ENCODE data around the gene ZNF619.

The ZNF619 gene

GRCh38 chr3:40476478-40477470 is at the start of gene ZNF619:
Gene ZNF619, plus strand, starts transcription at chr3:40477122. Its CDS starts 858 bp downstream, at chr3:40477980.
- peak within 1 kb of the TSS; percentile 88 for H3K4me3 ChIP-seq (ENCODE audit: low read depth, low read length)
- DNase-seq (ENCODE audit: low read depth), result peak; percentile 76
- TF ChIP-seq POLR2A (IDR thresholded peaks at IDR 0.05; ENCODE audit: extremely low read depth, insufficient read length) (peak; percentile 27), MYC (IDR thresholded peaks at IDR 0.05; ENCODE audit: low read depth, low read length) (no peak)

- H3K4me3 ChIP-seq (ENCODE audit: low read depth, low read length), result no peak overlapping the region
- TF ChIP-seq MYC (IDR thresholded peaks at IDR 0.05; ENCODE audit: low read depth, low read length) (no peak), MAX (IDR thresholded peaks at IDR 0.05; ENCODE audit: low read depth, low read length) (no peak), POLR2A (IDR thresholded peaks at IDR 0.05; ENCODE audit: extremely low read depth, insufficient read length) (no peak)
- no peak for DNase-seq (ENCODE audit: low read depth)
These were observed 44.1 kb upstream of the ZNF619 start for GRCh38 chr3:40432793-40433192.

- H3K4me3 ChIP-seq (ENCODE audit: low read depth, low read length), result no peak overlapping the region
- no peak for TF ChIP-seq MAX (IDR thresholded peaks at IDR 0.05; ENCODE audit: low read depth, low read length)
- no peak for TF ChIP-seq POLR2A (IDR thresholded peaks at IDR 0.05; ENCODE audit: extremely low read depth, insufficient read length)
- TF ChIP-seq CTCF (IDR thresholded peaks at IDR 0.05; ENCODE audit: low read depth, low read length), result no peak
- no peak for TF ChIP-seq MYC (IDR thresholded peaks at IDR 0.05; ENCODE audit: low read depth, low read length)
- DNase-seq (ENCODE audit: low read depth), result no peak
These were observed 39.0 kb upstream of the ZNF619 start for GRCh38 chr3:40437889-40438288.

GRCh38 chr3:40445062-40445461 is 31.9 kb upstream of the ZNF619 start:
- H3K4me3 ChIP-seq (ENCODE audit: low read depth, low read length), result no peak overlapping the region
- DNase-seq (ENCODE audit: low read depth), result no peak
- TF ChIP-seq POLR2A (IDR thresholded peaks at IDR 0.05; ENCODE audit: extremely low read depth, insufficient read length), result no peak
- no peak for TF ChIP-seq CTCF (IDR thresholded peaks at IDR 0.05; ENCODE audit: low read depth, low read length)
- TF ChIP-seq MAX (IDR thresholded peaks at IDR 0.05; ENCODE audit: low read depth, low read length), result no peak
- no peak for TF ChIP-seq MYC (IDR thresholded peaks at IDR 0.05; ENCODE audit: low read depth, low read length)

- TF ChIP-seq POLR2A (IDR thresholded peaks at IDR 0.05; ENCODE audit: extremely low read depth, insufficient read length) (no peak), MAX (IDR thresholded peaks at IDR 0.05; ENCODE audit: low read depth, low read length) (no peak), MYC (IDR thresholded peaks at IDR 0.05; ENCODE audit: low read depth, low read length) (no peak), CTCF (IDR thresholded peaks at IDR 0.05; ENCODE audit: low read depth, low read length) (no peak)
- DNase-seq (ENCODE audit: low read depth), result no peak
- no peak overlapping the region for H3K4me3 ChIP-seq (ENCODE audit: low read depth, low read length)
These were observed 31.0 kb upstream of the ZNF619 start for GRCh38 chr3:40445880-40446279.

GRCh38 chr3:40450438-40450837 is 26.5 kb upstream of the ZNF619 start:
- H3K4me3 ChIP-seq (ENCODE audit: low read depth, low read length), result no peak overlapping the region
- no peak for TF ChIP-seq CTCF (IDR thresholded peaks at IDR 0.05; ENCODE audit: low read depth, low read length)
- TF ChIP-seq MYC (IDR thresholded peaks at IDR 0.05; ENCODE audit: low read depth, low read length), result no peak
- TF ChIP-seq MAX (IDR thresholded peaks at IDR 0.05; ENCODE audit: low read depth, low read length), result no peak
- TF ChIP-seq POLR2A (IDR thresholded peaks at IDR 0.05; ENCODE audit: extremely low read depth, insufficient read length), result no peak
- DNase-seq (ENCODE audit: low read depth), result no peak
